Activated B cell treated with CpG ODN at 0.5 μM for 24 hours (primary cell): ENCODE data around the gene PLXNA4. TPM values are rescaled to one million over a fixed set of nuclear protein-coding genes. Genes with fewer than 3 reads are reported as not detected.

ENCODE experiments used
- ATAC-seq: fragments of 200-7000 bp; cut with Tn5 transposase; one replicate; pipeline ENCODE4 v1.10.0; 2021; ENCODE audit warnings: low read depth, mild to moderate bottlenecking, moderate library complexity
- CTCF ChIA-PET: fragments of 350-600 bp; sonication (Branson Sonifier 250); formaldehyde crosslinking; loops from one replicate; lab custom pipeline; 2021; ENCODE audit warnings: antibody characterized with exemption; lab: Charles Lee
- POLR2A ChIA-PET: fragments of 350-600 bp; sonication (Branson Sonifier 250); formaldehyde crosslinking; loops from one replicate; lab custom pipeline; 2021; ENCODE audit warnings: antibody characterized with exemption; lab: Charles Lee
- DNase-seq: peaks from one replicate; pipeline ENCODE4 v3.0.0; 2022
- H3K27ac Mint-ChIP-seq: one replicate; pipeline ENCODE4 v1.8.0; 2020; ENCODE audit warnings: mixed read lengths
- H3K27me3 Mint-ChIP-seq: one replicate; pipeline ENCODE4 v1.8.0; 2021; ENCODE audit warnings: mixed read lengths
- H3K36me3 Mint-ChIP-seq: one replicate; pipeline ENCODE4 v1.8.0; 2021; ENCODE audit warnings: low read depth, mixed read lengths
- H3K4me1 Mint-ChIP-seq: one replicate; pipeline ENCODE4 v1.8.0; 2021; ENCODE audit warnings: mixed read lengths
- H3K4me3 Mint-ChIP-seq: one replicate; pipeline ENCODE4 v1.8.0; 2020; ENCODE audit warnings: mild to moderate bottlenecking, mixed read lengths
- H3K9me3 Mint-ChIP-seq: one replicate; pipeline ENCODE4 v1.8.0; 2020; ENCODE audit warnings: mixed read lengths
- CTCF ChIP-seq: fragments of 200-600 bp; IDR thresholded peaks from one replicate; pipeline ENCODE4 v1.8.0; 2022; ENCODE audit warnings: antibody characterized with exemption, mild to moderate bottlenecking
- intact Hi-C: fragments of 100-400 bp; cut with micrococcal nuclease; formaldehyde crosslinking; loops from one replicate; pipeline ENCODE4 v1.15.1; 2024
- total RNA-seq: library from RNA; stranded (reverse); gene quantifications from 2 replicates; pipeline ENCODE4 v1.2.3, GENCODE V29; 2022

The PLXNA4 gene
- total RNA-seq, 1 donor from 2014 or later: not detected

- intact Hi-C loops: no loop called here
- POLR2A ChIA-PET: no interaction called here
These were observed 417.4 kb downstream of the PLXNA4 start for GRCh38 chr7:132158841-132159240.

DNA sequence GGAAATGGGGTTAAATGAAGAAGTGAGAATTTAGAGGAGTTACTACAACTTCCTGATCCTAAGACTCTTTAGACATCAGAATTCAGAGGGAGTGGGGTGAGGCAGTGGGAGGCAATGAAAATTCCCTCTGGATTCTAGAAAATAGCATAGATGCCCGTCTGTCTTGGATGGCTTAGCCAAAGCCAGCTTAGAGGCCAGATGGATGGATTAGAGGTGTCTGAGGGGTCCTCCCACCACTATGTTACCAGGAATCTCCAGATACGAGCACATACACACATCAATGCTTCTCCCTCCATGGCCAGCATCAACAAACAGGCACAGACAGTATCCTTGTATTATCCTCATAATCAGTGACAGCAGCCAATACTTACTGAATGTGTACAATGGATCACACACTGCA is 418.1 kb downstream of the PLXNA4 start:
- POLR2A ChIA-PET: no interaction called here

More at GRCh38 chr7:132158841-132159240, 417.4 kb downstream of the PLXNA4 start:
- H3K27ac Mint-ChIP-seq: no peak overlapping the region
- H3K9me3 Mint-ChIP-seq: no peaks in the 10 kb centered on the region
- TF ChIP-seq CTCF: no peak
- no peaks in the 10 kb centered on the region for H3K4me1 Mint-ChIP-seq
- no peak for ATAC-seq
- DNase-seq: no peak
- H3K27me3 Mint-ChIP-seq: no peaks in the 10 kb centered on the region
- CTCF ChIA-PET: no interaction called here
- no peak overlapping the region for H3K4me3 Mint-ChIP-seq
- no peaks in the 10 kb centered on the region for H3K36me3 Mint-ChIP-seq

DNA sequence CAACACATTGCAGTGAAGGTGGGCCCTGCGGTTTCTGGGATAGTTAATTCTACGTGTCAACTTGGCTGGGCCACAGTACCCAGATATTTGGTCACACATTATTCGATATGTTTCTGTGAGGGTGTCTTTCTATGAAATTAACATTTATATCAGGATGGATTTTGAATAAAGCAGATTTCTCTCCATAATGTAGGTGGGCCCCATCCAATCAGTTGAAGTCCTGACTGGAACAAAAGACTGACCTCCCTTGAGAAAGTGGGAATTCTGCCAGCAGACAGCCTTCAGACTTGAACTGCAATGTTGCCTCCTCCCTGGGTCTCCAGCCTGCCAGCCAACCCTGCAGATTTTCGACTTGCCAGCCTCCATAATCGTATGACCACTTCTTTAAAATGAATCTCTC is 420.6 kb downstream of the PLXNA4 start:
- Mint-ChIP-seq H3K9me3 (no peaks in the 10 kb centered on the region), H3K27ac (no peak overlapping the region), H3K27me3 (no peaks in the 10 kb centered on the region), H3K4me3 (no peak overlapping the region), H3K4me1 (no peaks in the 10 kb centered on the region), H3K36me3 (no peaks in the 10 kb centered on the region)
- intact Hi-C loops: no loop called here
- TF ChIP-seq CTCF: no peak
- DNase-seq: no peak
- ChIA-PET POLR2A (no interaction called here), CTCF (no interaction called here)
- no peak for ATAC-seq

More for the DNA sequence above, 418.1 kb downstream of the PLXNA4 start:
- Mint-ChIP-seq H3K36me3 (no peaks in the 10 kb centered on the region), H3K9me3 (no peaks in the 10 kb centered on the region), H3K4me3 (no peak overlapping the region), H3K27me3 (no peaks in the 10 kb centered on the region), H3K4me1 (no peaks in the 10 kb centered on the region), H3K27ac (no peak overlapping the region)
- no peak for DNase-seq
- CTCF ChIA-PET: no interaction called here
- intact Hi-C loops: no loop called here
- no peak for ATAC-seq
- TF ChIP-seq CTCF: no peak

DNA sequence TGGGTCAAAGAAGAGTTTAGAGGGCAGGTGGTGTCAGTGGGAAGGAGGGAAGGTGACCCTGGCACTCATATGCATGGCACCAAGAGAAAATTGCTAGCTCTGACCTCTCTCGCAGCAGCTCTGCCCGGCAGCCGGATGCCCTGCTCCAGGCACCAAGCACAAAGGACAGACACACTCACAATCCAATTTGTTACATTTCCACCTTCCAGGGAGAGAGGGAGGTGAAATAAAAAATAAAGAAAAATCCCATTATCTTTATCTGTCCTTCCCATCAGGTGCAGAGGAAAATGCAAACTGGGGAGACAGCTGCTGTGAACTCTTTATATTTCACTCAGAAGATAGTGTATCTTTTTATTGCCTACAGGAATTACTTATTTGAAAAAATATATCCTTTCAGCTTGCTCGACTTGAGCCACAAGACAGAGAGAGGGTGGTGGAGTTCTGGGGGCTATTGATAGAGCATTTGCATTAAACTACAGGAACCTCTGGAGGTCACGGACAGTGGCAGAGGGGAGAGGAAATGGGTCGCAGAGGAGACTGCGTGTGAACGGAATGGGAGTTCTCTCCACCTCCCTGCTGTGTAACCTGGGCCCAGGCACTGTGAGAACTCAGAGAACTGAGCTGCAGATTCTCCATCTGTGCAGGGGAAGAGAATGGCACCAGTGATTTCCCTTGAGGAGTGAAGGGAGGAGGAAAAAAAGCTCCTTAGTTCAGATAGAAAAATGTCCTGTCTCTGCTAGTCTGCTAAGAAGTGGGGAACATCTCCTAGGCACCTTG is 421.4 kb downstream of the PLXNA4 start:
- Mint-ChIP-seq H3K36me3 (no peaks in the 10 kb centered on the region), H3K4me1 (no peaks in the 10 kb centered on the region), H3K27ac (no peak overlapping the region), H3K9me3 (no peaks in the 10 kb centered on the region), H3K4me3 (no peak overlapping the region), H3K27me3 (no peaks in the 10 kb centered on the region)
- ATAC-seq (no peak), DNase-seq (no peak)
- ChIA-PET CTCF (no interaction called here), POLR2A (no interaction called here)
- TF ChIP-seq CTCF: no peak
- intact Hi-C loops: no loop called here

- intact Hi-C loops: no loop called here
- no peak for TF ChIP-seq CTCF
- ChIA-PET POLR2A (no interaction called here), CTCF (no interaction called here)
- H3K9me3 Mint-ChIP-seq: no peaks in the 10 kb centered on the region
- no peak overlapping the region for H3K4me3 Mint-ChIP-seq
- H3K27me3 Mint-ChIP-seq: no peaks in the 10 kb centered on the region
- H3K36me3 Mint-ChIP-seq: no peaks in the 10 kb centered on the region
- ATAC-seq (no peak), DNase-seq (no peak)
- H3K27ac Mint-ChIP-seq: no peak overlapping the region
- no peaks in the 10 kb centered on the region for H3K4me1 Mint-ChIP-seq
These were observed 422.0 kb downstream of the PLXNA4 start for GRCh38 chr7:132154248-132154647.
